Spleen (tissue), 7 donors: ENCODE data around the gene TMEM139.

ENCODE experiments used
- CTCF ChIP-seq, 11 experiments: fragments of 200-600 bp in 7 of 11; fragments of 450-650 bp in 4 of 11; sonication (generic) in 4 of 11; IDR thresholded peaks in 8 of 11; conservative IDR thresholded peaks in 3 of 11; 1 replicate in 7 of 11; 2 replicates in 4 of 11; pipeline versions ENCODE4 v1.4.0 to v1.8.0; 2016 to 2021; ENCODE audit warnings: antibody characterized with exemption in 11 of 11, inconsistent platforms in 4 of 11, mild to moderate bottlenecking in 1 of 11
- POLR2AphosphoS5 ChIP-seq, 3 donors: sonication (generic); formaldehyde crosslinking; IDR thresholded peaks; one replicate each; pipeline ENCODE4 v1.5.1; 2017; ENCODE audit warnings: antibody characterized with exemption in 3 of 3
- donor health status: DM: no; HTN: no; CAD: no; lungs with moderate emphysema.
- donor health status: DM: no; HTN: no; CAD: no.
- donor health status: DM: no; HTN: no; CAD: no.

DNA sequence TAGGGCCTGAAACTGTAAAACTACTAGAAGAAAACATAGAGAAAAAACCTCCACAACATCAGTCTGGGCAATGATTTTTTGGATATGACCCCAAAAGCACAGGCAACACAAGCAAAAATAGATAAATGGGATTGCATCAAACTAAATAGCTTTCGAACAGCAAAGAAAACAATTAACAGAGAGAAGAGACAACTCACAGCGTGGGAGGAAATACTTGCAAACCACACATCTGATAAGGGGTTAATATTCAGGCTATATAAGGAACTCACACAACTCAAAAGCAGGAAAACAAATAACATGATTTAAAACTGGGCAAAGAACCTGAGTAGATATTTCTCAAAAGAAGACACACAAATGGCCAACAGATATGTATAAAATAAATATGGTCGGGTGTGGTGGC, 29.2 kb upstream of the TMEM139 start:
- TF ChIP-seq CTCF (IDR thresholded peaks at IDR 0.05 in 8 of 11, conservative IDR thresholded peaks at IDR 0.05 in 3 of 11), result no peak
- TF ChIP-seq POLR2AphosphoS5 (IDR thresholded peaks at IDR 0.05), result no peak
